Glutamatergic neuron (in vitro differentiated cells): ENCODE data around the gene DAPK3. TPM values are rescaled to one million over a fixed set of nuclear protein-coding genes. Genes with fewer than 3 reads are reported as not detected.
"Not testable (repeated sequence)": the region's sequence is repeated elsewhere in the genome, so short reads cannot be mapped to it uniquely, and the experiment has no call there.

Source experiments
- DNase-seq: peaks from one replicate; pipeline ENCODE4 v3.0.0; 2022
- H3K27ac Mint-ChIP-seq: one replicate; pipeline ENCODE4 v1.8.0; 2020; ENCODE audit warnings: mild to moderate bottlenecking, mixed read lengths, inconsistent platforms; ENCODE audit not compliant: unreplicated experiment
- H3K27me3 Mint-ChIP-seq: one replicate; pipeline ENCODE4 v1.8.0; 2020; ENCODE audit warnings: mild to moderate bottlenecking, moderate library complexity, mixed read lengths, inconsistent platforms; ENCODE audit not compliant: unreplicated experiment
- H3K36me3 Mint-ChIP-seq: one replicate; pipeline ENCODE4 v1.8.0; 2020; ENCODE audit warnings: mild to moderate bottlenecking, mixed read lengths, inconsistent platforms; ENCODE audit not compliant: unreplicated experiment
- H3K4me1 Mint-ChIP-seq: one replicate; pipeline ENCODE4 v1.8.0; 2020; ENCODE audit warnings: mild to moderate bottlenecking, low read depth, mixed read lengths, inconsistent platforms; ENCODE audit not compliant: unreplicated experiment
- H3K4me3 Mint-ChIP-seq: one replicate; pipeline ENCODE4 v1.8.0; 2020; ENCODE audit warnings: mild to moderate bottlenecking, mixed read lengths, inconsistent platforms; ENCODE audit not compliant: unreplicated experiment
- H3K9me3 Mint-ChIP-seq: one replicate; pipeline ENCODE4 v1.8.0; 2020; ENCODE audit warnings: mild to moderate bottlenecking, moderate library complexity, mixed read lengths, inconsistent platforms; ENCODE audit not compliant: unreplicated experiment
- total RNA-seq: library from RNA; stranded (reverse); fragmentation: NEBNext Ultra II Directional; extraction: Animal tissue kit (Norgen Biotek cat#: 25700); gene quantifications from one replicate; pipeline ENCODE4 v1.2.1, GENCODE V29; 2021; ENCODE audit not compliant: unreplicated experiment
- TF ChIP-seq, protein P1 (sequence below): fragments of 200-600 bp; sonication (generic); IDR thresholded peaks from one replicate; pipeline ENCODE4 v1.5.0; 2021; ENCODE audit not compliant: partially characterized antibody, unreplicated experiment

Gene DAPK3
- total RNA-seq, 1 donor from 2014 or later: 221 TPM

DNA sequence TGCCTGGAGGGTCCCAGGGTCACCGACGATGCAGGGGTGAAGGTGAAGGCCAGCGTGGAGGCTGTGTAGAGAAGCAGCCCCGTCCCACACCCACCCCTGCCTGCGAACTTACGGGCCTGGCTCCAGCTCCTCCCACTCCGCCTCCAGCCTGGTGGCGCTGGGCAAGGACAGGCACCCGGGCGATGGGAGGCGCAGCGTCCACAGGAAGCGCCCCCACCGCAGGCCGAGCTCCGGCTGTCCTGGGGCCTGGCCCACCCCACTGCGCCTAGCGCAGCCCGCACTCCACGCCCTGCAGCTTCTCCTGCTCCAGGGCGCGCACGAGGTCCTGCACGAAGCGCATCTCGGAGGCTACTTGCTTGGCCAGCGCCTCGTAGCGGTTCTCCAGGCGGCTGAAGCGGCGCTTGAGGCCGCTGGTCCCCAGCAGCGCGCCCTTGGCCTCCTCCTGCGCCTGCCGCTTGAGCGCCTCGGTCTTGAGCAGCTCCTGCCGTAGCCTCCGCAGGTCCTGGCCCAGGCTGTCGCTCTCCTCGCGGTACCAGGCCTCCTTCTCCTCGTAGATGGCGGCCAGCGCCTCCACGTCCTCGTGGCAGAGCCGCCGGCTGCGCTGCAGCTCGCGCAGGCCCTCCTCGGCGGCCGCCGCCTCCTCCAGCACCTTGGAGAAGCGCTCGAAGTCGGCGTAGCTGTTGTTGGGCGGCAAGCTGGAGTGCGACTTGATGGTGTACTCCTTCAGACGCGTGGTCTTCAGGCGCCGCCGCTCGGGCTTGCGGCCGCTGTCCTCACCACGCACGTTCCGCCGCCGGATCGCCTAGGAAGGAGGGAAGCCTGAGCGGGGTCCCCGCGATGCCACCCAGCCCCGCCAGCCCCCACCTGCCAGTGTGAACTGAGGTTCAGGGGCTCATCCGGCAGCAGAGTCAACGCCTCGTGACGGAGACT lies 11.8 kb downstream of the DAPK3 start:
- no peak for DNase-seq
- Mint-ChIP-seq H3K36me3 (no peaks in the 10 kb centered on the region), H3K4me3 (no peak overlapping the region), H3K4me1 (peaks cover under 1% of the 10 kb centered on the region), H3K27ac (no peak overlapping the region), H3K27me3 (peaks cover 2% of the 10 kb centered on the region), H3K9me3 (peaks cover 9% of the 10 kb centered on the region)
- TF ChIP-seq, protein P1, sequence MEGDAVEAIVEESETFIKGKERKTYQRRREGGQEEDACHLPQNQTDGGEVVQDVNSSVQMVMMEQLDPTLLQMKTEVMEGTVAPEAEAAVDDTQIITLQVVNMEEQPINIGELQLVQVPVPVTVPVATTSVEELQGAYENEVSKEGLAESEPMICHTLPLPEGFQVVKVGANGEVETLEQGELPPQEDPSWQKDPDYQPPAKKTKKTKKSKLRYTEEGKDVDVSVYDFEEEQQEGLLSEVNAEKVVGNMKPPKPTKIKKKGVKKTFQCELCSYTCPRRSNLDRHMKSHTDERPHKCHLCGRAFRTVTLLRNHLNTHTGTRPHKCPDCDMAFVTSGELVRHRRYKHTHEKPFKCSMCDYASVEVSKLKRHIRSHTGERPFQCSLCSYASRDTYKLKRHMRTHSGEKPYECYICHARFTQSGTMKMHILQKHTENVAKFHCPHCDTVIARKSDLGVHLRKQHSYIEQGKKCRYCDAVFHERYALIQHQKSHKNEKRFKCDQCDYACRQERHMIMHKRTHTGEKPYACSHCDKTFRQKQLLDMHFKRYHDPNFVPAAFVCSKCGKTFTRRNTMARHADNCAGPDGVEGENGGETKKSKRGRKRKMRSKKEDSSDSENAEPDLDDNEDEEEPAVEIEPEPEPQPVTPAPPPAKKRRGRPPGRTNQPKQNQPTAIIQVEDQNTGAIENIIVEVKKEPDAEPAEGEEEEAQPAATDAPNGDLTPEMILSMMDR: no peak

DNA sequence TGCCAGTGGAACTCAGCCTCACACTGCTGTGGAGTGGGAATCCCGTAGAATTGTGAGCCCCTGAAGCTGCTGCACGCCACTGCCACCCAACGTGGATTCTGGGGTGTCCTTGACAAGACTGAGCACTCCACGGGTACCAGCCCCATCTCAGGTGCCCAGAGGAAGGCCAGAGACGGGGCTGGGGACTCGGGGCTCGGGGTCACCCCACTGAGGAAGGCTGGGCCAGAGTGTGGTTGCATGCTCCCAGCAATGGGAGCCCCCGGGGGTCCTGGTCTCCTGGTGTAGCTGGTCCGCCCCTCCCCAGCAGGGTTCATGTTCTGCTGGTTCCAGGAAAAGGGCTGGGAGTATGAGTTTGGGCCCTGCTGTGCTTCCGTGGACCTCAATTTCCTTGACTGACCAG lies 15.2 kb downstream of the DAPK3 start:
- H3K27me3 Mint-ChIP-seq: peaks cover 7% of the 10 kb centered on the region
- TF ChIP-seq, protein P1: no peak
- no peaks in the 10 kb centered on the region for H3K36me3 Mint-ChIP-seq
- peaks cover 10% of the 10 kb centered on the region for H3K9me3 Mint-ChIP-seq
- no peak overlapping the region for H3K27ac Mint-ChIP-seq
- no peak overlapping the region for H3K4me3 Mint-ChIP-seq
- no peak for DNase-seq
- H3K4me1 Mint-ChIP-seq: peaks cover 15% of the 10 kb centered on the region

DNA sequence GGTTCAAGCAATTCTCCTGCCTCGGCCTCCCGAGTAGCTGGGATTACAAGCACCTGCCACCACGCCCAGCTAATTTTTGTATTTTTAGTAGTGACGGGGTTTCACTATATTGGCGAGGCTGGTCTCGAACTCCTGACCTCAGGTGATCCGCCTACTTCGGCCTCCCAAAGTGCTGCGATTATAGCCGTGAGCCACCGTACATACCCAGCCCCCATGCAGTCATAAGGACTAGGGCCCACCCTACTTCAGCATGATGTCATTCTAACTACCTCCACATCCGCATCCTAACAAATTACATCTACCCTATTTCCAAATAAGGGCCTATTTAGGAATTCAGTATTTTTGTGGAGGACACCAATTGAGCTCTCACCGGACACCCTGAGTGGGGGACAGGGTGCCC lies 15.6 kb downstream of the DAPK3 start:
- H3K27ac Mint-ChIP-seq, H3K4me3 Mint-ChIP-seq, DNase-seq, H3K36me3 Mint-ChIP-seq, H3K27me3 Mint-ChIP-seq: not testable (repeated sequence)
- Mint-ChIP-seq H3K4me1 (peaks cover 15% of the 10 kb centered on the region), H3K9me3 (peaks cover 10% of the 10 kb centered on the region)

DNA sequence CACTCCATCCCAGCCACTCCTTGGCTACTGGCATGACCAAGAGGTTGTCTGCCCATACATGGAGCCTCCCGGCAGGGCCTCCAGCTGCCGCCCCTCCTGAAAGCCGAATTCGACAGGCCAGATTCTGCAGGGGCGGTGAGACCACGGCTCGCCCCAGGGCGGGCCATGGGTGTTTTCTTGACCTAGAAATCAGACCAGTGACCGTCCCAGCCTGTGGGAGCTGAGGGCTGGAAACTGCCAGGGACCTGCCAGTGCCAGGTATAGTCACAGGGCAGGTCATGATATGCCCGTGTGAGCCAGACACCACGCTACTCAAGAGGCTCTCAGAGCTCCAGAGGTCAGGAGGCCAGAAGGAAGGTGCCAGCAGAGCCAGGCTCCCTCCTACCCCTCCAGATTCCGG lies 16.8 kb downstream of the DAPK3 start:
- TF ChIP-seq, protein P1: no peak
- DNase-seq: no peak
- Mint-ChIP-seq H3K4me3 (no peak overlapping the region), H3K36me3 (no peaks in the 10 kb centered on the region), H3K27ac (no peak overlapping the region), H3K9me3 (peaks cover 10% of the 10 kb centered on the region), H3K27me3 (peaks cover 7% of the 10 kb centered on the region), H3K4me1 (peaks cover 15% of the 10 kb centered on the region)

DNA sequence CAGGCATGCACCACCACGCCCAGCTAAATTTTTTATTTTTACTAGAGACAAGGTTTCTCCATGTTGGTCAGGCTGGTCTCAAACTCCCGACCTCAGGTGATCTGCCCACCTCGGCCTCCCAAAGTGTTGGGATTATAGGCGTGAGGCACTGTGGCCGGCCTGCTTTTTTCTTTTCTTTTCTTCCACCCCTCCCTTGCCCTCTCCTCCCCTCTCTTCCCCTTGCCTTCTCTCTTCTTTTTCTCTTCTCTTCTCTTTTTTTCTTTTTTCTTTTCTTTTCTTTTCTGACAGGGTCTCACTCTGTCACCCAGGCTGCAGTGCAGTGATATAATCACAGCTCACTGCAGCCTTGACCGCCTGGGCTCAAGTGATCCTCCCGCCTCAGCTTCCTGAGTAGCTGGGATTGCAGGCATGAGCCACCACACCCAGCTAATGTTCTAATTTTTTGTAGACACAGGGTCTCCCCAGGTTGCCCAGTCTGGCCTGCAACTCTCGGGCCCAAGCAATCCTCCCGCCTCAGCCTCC lies 18.1 kb downstream of the DAPK3 start:
- Mint-ChIP-seq H3K27me3 (peaks cover 12% of the 10 kb centered on the region), H3K27ac (peak overlapping the region; percentile 81), H3K4me1 (peaks cover 15% of the 10 kb centered on the region), H3K9me3 (peaks cover 10% of the 10 kb centered on the region)
- not testable (repeated sequence) for H3K36me3 Mint-ChIP-seq, DNase-seq, H3K4me3 Mint-ChIP-seq
